ENCODE measurements around the gene SRRM4.

DNA sequence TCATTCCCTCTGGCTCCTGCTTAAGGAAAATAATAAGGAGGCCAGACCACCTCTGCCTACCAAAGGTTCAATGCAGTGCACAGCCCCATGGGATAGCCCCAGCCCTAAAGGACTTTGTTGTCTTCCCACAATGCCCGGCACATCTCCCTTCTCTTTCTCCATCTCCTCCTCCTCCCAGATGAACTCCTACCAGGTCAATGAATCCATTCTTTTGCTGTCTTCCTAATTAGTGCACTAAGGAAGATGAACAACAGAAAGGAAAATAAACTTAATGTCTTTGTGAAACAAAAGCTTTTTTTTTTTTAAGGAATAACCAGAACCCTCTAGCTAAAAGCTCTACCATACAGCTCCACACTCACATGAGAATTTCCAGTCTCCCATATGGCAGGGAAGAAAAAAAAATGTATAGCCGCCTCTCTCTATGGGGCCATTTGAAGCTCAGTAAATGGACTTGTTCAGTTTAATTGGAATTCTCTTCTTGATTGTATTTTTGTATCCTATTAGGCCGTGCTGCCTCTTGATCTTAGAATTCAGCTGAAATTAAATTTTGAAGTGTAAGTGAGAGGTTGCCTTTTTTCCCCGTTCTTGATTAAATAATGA, 155.6 kb downstream of the SRRM4 start:
- TF ChIP-seq, protein P1, sequence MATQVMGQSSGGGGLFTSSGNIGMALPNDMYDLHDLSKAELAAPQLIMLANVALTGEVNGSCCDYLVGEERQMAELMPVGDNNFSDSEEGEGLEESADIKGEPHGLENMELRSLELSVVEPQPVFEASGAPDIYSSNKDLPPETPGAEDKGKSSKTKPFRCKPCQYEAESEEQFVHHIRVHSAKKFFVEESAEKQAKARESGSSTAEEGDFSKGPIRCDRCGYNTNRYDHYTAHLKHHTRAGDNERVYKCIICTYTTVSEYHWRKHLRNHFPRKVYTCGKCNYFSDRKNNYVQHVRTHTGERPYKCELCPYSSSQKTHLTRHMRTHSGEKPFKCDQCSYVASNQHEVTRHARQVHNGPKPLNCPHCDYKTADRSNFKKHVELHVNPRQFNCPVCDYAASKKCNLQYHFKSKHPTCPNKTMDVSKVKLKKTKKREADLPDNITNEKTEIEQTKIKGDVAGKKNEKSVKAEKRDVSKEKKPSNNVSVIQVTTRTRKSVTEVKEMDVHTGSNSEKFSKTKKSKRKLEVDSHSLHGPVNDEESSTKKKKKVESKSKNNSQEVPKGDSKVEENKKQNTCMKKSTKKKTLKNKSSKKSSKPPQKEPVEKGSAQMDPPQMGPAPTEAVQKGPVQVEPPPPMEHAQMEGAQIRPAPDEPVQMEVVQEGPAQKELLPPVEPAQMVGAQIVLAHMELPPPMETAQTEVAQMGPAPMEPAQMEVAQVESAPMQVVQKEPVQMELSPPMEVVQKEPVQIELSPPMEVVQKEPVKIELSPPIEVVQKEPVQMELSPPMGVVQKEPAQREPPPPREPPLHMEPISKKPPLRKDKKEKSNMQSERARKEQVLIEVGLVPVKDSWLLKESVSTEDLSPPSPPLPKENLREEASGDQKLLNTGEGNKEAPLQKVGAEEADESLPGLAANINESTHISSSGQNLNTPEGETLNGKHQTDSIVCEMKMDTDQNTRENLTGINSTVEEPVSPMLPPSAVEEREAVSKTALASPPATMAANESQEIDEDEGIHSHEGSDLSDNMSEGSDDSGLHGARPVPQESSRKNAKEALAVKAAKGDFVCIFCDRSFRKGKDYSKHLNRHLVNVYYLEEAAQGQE (IDR thresholded peaks at IDR 0.05; ENCODE audit: insufficient read depth in 1 of 2, low read depth in 2 of 2, low read length in 2 of 2) = no peak
- TF ChIP-seq POLR2AphosphoS5 (IDR thresholded peaks at IDR 0.05; ENCODE audit: low read depth, low read length) = no peak
